Measurements from ENCODE around the gene PTPN6. TPM values are rescaled to one million over a fixed set of nuclear protein-coding genes. Genes with fewer than 3 reads are reported as not detected.
A peak's percentile ranks its signal among the peaks of the same experiment; 100 is the strongest.
"Not testable (repeated sequence)": the region's sequence is repeated elsewhere in the genome, so short reads cannot be mapped to it uniquely, and the experiment has no call there.

PTPN6 gene
- polyA plus RNA-seq, 3 donors = 449 to 764 (median 562) TPM

- H2AFZ ChIP-seq (ENCODE audit: insufficient read depth, low read depth, low read length, poor library complexity, severe bottlenecking) = peak overlapping the region; percentile 91
- H3K36me3 ChIP-seq (replicated peaks in 1 of 2; ENCODE audit: control insufficient read depth in 1 of 2, insufficient read depth in 2 of 2, low read length in 2 of 2) = peaks cover 0 to 9% of the 10 kb centered on the region in 2 donors
- H3K4me2 ChIP-seq (replicated peaks; ENCODE audit: extremely low read depth, low read length, poor library complexity, severe bottlenecking) = peak overlapping the region; percentile 94
- Mint-ChIP-seq H3K9me3 (no peaks in the 10 kb centered on the region), H3K4me1 (no peaks in the 10 kb centered on the region), H3K27me3 (ENCODE audit: low read depth in 3 of 3) (peaks cover 0 to 5% (median 0%) of the 10 kb centered on the region in 3 donors), H3K36me3 (peaks cover 3 to 5% of the 10 kb centered on the region in 2 donors), H3K4me3 (no peak overlapping the region), H3K27ac (no peak overlapping the region)
- H3K79me2 ChIP-seq (ENCODE audit: insufficient read depth, low read length) = no peaks in the 10 kb centered on the region
- no peak for DNase-seq
- WGBS (ENCODE audit: insufficient coverage) = 90% methylated on average over 2 of the region's 5 CpGs
- H3K9ac ChIP-seq (ENCODE audit: insufficient read depth, low read length, poor library complexity, severe bottlenecking) = no peak overlapping the region
- TF ChIP-seq, protein P1, sequence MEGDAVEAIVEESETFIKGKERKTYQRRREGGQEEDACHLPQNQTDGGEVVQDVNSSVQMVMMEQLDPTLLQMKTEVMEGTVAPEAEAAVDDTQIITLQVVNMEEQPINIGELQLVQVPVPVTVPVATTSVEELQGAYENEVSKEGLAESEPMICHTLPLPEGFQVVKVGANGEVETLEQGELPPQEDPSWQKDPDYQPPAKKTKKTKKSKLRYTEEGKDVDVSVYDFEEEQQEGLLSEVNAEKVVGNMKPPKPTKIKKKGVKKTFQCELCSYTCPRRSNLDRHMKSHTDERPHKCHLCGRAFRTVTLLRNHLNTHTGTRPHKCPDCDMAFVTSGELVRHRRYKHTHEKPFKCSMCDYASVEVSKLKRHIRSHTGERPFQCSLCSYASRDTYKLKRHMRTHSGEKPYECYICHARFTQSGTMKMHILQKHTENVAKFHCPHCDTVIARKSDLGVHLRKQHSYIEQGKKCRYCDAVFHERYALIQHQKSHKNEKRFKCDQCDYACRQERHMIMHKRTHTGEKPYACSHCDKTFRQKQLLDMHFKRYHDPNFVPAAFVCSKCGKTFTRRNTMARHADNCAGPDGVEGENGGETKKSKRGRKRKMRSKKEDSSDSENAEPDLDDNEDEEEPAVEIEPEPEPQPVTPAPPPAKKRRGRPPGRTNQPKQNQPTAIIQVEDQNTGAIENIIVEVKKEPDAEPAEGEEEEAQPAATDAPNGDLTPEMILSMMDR (IDR thresholded peaks at IDR 0.05) = no peak
- no peaks in the 10 kb centered on the region for H3K9me3 ChIP-seq (replicated peaks in 1 of 2; ENCODE audit: control insufficient read depth in 1 of 2, insufficient read depth in 1 of 2, low read length in 2 of 2)
- H4K20me1 ChIP-seq (ENCODE audit: insufficient read depth, low read length) = no peaks in the 10 kb centered on the region
- intact Hi-C loops (cut with micrococcal nuclease) = loop anchor here (5.0 to 10.0 kb wide), 2 partner anchors 33 to 51 kb away; partner anchors contain the start of genes CDCA3 (in 1 of the 2), SPSB2 (in 1 of the 2) and USP5 (in 1 of the 2)
- peaks cover 12 to 14% of the 10 kb centered on the region in 2 donors for H3K4me1 ChIP-seq (ENCODE audit: control insufficient read depth in 1 of 2, insufficient read depth in 2 of 2, low read length in 2 of 2)
- H3K4me3 ChIP-seq (replicated peaks in 1 of 3; ENCODE audit: low read depth in 2 of 3, low read length in 3 of 3) = peak overlapping the region in 2 of 3 experiments; percentile 77 to 89
- no peaks in the 10 kb centered on the region for H3K27me3 ChIP-seq (ENCODE audit: control insufficient read depth in 2 of 2, insufficient read depth in 2 of 2, low read length in 2 of 2)
- H3K27ac ChIP-seq (ENCODE audit: low read depth in 1 of 2, low read length in 2 of 2) = peak overlapping the region in 1 of 2 donors; percentile 84
Observed at GRCh38 chr12:6905414-6906040, 45.6 kb upstream of the PTPN6 start.

- H3K4me3 Mint-ChIP-seq; H3K27ac ChIP-seq (ENCODE audit: low read depth in 1 of 2, low read length in 2 of 2); H3K9me3 Mint-ChIP-seq; H3K79me2 ChIP-seq (ENCODE audit: insufficient read depth, low read length); H3K4me3 ChIP-seq (replicated peaks in 1 of 3; ENCODE audit: low read depth in 2 of 3, low read length in 3 of 3); H3K4me1 Mint-ChIP-seq; H3K4me2 ChIP-seq (replicated peaks; ENCODE audit: extremely low read depth, low read length, poor library complexity, severe bottlenecking); H3K36me3 ChIP-seq (replicated peaks in 1 of 2; ENCODE audit: control insufficient read depth in 1 of 2, insufficient read depth in 2 of 2, low read length in 2 of 2); H3K9me3 ChIP-seq (replicated peaks in 1 of 2; ENCODE audit: control insufficient read depth in 1 of 2, insufficient read depth in 1 of 2, low read length in 2 of 2); H3K9ac ChIP-seq (ENCODE audit: insufficient read depth, low read length, poor library complexity, severe bottlenecking); H3K36me3 Mint-ChIP-seq; H2AFZ ChIP-seq (ENCODE audit: insufficient read depth, low read depth, low read length, poor library complexity, severe bottlenecking); DNase-seq; H4K20me1 ChIP-seq (ENCODE audit: insufficient read depth, low read length): not testable (repeated sequence)
- peaks cover 9 to 21% of the 10 kb centered on the region in 2 donors for H3K27me3 ChIP-seq (ENCODE audit: control insufficient read depth in 2 of 2, insufficient read depth in 2 of 2, low read length in 2 of 2)
- peaks cover 12 to 13% of the 10 kb centered on the region in 2 donors for H3K4me1 ChIP-seq (ENCODE audit: control insufficient read depth in 1 of 2, insufficient read depth in 2 of 2, low read length in 2 of 2)
- intact Hi-C loops (cut with micrococcal nuclease) = loop anchor here (5.0 to 10.0 kb wide), 2 partner anchors 36 to 53 kb away; partner anchors contain the start of genes CDCA3 (in 1 of the 2), SPSB2 (in 1 of the 2) and USP5 (in 1 of the 2)
- WGBS (ENCODE audit: insufficient coverage) = no CpG with 5 or more reads among the region's 11 CpGs
- H3K27ac Mint-ChIP-seq = peak overlapping the region in 1 of 7 donors; percentile 20
- H3K27me3 Mint-ChIP-seq (ENCODE audit: low read depth in 3 of 3) = peaks cover 15 to 28% (median 19%) of the 10 kb centered on the region in 3 donors
Observed at GRCh38 chr12:6908141-6908540, 43.0 kb upstream of the PTPN6 start.

Data from CD14-positive monocyte (primary cell).